Mucosa of descending colon (tissue), 3 donors: ENCODE measurements around the gene SEMA6B. TPM values are rescaled to one million over a fixed set of nuclear protein-coding genes. Genes with fewer than 3 reads are reported as not detected.

Experiments used
- ATAC-seq: fragments of 200-7000 bp; cut with Tn5 transposase; one replicate; pipeline ENCODE4 v1.9.1; 2020; ENCODE audit warnings: mild to moderate bottlenecking, moderate library complexity
- DNase-seq, 3 donors: peaks; one replicate each; pipeline ENCODE4 v3.0.0-alpha.2; 2020
- H3K36me3 ChIP-seq: fragments of 200-600 bp; one replicate; pipeline ENCODE4 v1.8.0; 2021; ENCODE audit warnings: low read depth, mild to moderate bottlenecking
- H3K4me1 ChIP-seq: fragments of 200-600 bp; one replicate; pipeline ENCODE4 v1.8.0; 2021; ENCODE audit warnings: low read depth, mild to moderate bottlenecking
- H3K4me3 ChIP-seq: fragments of 200-600 bp; one replicate; pipeline ENCODE4 v1.8.0; 2021; ENCODE audit warnings: mild to moderate bottlenecking
- H3K9me3 ChIP-seq: fragments of 200-600 bp; one replicate; pipeline ENCODE4 v1.8.0; 2021; ENCODE audit warnings: mild to moderate bottlenecking
- intact Hi-C, 2 donors: fragments of 100-400 bp; cut with DNase I in 1 of 2; cut with micrococcal nuclease in 1 of 2; formaldehyde crosslinking; loops; one replicate each; pipeline versions ENCODE4 v1.11.0 to v1.11.1; 2022; cut with DNase I, micrococcal nuclease
- total RNA-seq, 3 donors: library from RNA; stranded (reverse); fragmentation: NEBNext Ultra II Directional in 2 of 3; extraction: Animal tissue kit (Norgen Biotek cat#: 25700) in 2 of 3; gene quantifications; one replicate each; pipeline versions ENCODE4 v1.2.1 to v1.2.4, GENCODE V29; 2021 to 2023
- TF ChIP-seq, protein P1 (sequence below): fragments of 200-600 bp; IDR thresholded peaks from one replicate; pipeline ENCODE4 v1.8.0; 2022; ENCODE audit warnings: antibody characterized with exemption, mild to moderate bottlenecking
- donor health status: DM: no; HTN: no; CAD: no; lungs with moderate emphysema.
- donor health status: DM: no; HTN: no; CAD: no.
- donor health status: DM: no; HTN: yes; CAD: no.

The SEMA6B gene
- total RNA-seq, 3 donors from 2014 or later: 2.5 to 8.4 (median 5.9) TPM

DNA sequence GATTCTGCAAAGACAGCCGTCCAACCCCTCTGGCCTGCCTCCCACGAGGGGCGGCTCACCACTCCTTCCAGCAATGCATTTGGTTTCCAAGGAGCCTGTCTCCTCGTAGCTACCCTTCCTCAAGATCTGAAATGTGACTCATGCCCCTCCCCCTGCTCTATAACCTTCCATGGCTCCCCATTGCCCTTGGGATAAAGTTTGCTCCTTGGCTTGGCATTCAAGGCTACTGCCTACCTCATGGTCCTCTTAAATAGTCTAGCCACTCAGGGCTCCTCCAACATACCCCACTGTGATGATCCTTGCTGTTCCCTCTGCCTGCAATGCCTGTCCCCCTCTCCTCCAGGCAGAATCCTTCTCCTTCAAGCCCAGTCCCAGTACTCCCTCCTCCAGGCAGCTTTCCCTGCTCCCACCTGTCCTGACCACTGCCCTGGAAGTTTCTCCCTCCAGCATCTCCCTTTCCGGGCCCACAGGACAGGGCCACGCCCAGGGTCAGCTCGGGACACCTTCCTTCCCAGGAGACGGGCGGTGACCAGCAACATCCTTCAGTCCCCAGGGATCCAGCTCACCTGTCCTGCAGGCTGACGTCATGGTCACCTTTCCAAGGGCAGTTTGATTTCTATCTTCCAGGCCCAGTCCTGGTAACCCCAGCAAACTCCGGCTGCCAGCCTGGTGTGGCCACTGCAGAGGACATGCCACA is 19.2 kb upstream of the SEMA6B start:
- ATAC-seq (no peak), DNase-seq (no peak)
- no peaks in the 10 kb centered on the region for H3K36me3 ChIP-seq
- intact Hi-C loops: no loop called here
- no peaks in the 10 kb centered on the region for H3K4me1 ChIP-seq
- no peak overlapping the region for H3K4me3 ChIP-seq
- no peaks in the 10 kb centered on the region for H3K9me3 ChIP-seq
- TF ChIP-seq, protein P1, sequence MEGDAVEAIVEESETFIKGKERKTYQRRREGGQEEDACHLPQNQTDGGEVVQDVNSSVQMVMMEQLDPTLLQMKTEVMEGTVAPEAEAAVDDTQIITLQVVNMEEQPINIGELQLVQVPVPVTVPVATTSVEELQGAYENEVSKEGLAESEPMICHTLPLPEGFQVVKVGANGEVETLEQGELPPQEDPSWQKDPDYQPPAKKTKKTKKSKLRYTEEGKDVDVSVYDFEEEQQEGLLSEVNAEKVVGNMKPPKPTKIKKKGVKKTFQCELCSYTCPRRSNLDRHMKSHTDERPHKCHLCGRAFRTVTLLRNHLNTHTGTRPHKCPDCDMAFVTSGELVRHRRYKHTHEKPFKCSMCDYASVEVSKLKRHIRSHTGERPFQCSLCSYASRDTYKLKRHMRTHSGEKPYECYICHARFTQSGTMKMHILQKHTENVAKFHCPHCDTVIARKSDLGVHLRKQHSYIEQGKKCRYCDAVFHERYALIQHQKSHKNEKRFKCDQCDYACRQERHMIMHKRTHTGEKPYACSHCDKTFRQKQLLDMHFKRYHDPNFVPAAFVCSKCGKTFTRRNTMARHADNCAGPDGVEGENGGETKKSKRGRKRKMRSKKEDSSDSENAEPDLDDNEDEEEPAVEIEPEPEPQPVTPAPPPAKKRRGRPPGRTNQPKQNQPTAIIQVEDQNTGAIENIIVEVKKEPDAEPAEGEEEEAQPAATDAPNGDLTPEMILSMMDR: no peak

DNA sequence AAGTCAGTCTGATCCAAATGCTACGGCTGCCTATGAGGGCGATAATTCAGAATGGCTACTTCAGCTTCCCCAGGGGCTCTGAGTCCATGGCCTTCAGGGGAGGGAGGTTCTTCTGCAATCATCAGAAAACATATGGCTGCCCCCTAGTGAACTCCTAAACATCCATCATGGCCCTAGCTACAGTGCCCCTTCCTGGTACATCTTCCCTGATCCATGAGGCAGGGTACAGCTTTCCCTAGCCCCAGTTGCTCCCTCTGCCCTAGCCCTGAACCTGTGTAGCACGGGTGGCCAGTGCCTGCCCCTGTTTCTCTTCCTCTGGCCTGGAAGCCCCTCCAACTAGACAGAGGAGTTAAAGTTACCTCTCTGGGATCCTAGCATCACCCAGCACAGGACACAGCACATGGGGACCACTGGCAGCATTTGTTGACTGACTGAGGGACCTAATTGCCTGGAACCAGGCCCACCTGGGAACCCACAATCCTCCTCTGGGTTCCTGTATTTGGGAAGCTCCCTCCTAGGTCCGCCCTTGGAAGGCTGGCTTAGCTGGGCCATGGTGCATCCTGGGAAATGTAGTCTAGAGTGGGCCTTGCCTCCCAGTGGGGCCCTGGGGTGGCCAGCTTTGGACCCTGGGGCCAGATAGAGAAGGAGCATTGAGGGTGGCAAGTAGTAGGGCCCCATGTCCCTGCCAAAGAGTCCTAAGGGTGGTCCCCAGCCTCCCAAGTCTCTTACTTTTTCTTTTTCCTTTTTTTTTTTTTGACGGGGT is 17.7 kb upstream of the SEMA6B start:
- Histone ChIP-seq H3K9me3 (no peaks in the 10 kb centered on the region), H3K4me1 (no peaks in the 10 kb centered on the region), H3K4me3 (no peak overlapping the region), H3K36me3 (no peaks in the 10 kb centered on the region)
- intact Hi-C loops: no loop called here
- DNase-seq: no peak
- ATAC-seq: no peak
- TF ChIP-seq, protein P1: no peak

DNA sequence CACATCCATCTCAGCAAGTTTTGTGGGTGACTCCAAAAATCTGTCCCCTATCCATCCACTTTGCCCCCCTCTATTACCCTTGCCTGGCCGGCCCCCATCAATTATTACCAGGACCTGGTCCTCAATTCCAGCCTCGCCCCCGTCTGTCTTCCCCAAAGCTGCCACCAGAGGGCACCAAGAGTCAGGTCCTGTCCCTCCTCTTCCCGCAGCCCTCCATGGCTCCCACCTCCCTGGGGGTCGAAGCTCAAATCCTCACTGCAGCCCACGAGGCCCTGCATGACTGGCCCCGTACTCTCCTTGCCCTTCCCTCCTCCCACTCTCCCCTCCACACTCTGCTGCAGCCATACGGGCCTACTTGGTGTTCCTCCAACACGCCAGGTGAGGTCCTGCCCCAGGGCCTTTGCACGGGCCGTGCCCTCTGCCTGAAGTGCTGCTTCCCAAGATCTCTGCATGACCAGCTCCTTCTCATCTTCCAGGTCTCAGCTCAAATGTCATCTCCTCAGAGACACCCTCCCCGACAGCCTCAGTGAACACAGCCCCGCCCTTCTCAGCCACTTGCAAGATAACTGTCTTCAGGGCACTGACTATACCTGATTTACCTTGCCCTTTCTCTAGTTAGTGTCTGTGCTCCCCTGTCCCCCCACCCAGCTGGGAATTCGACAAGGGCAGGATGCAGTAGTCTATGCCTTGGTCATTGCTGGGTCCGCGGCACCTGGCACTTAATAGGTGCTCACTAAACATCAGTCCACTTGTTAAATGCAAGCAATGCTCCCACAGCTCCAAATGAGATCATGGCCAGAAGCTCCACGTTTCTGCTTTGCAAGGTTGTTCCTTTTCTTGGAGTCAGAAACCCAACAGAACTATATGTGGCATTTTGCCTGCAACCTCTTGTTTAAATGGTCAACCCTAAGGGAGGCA is 16.8 kb upstream of the SEMA6B start:
- DNase-seq (peak in 2 of 3 donors; percentile 73 to 76), ATAC-seq (peak; percentile 66)
- Histone ChIP-seq H3K9me3 (no peaks in the 10 kb centered on the region), H3K36me3 (no peaks in the 10 kb centered on the region), H3K4me3 (no peak overlapping the region), H3K4me1 (no peaks in the 10 kb centered on the region)
- intact Hi-C loops: no loop called here
- TF ChIP-seq, protein P1: peak; percentile 37

DNA sequence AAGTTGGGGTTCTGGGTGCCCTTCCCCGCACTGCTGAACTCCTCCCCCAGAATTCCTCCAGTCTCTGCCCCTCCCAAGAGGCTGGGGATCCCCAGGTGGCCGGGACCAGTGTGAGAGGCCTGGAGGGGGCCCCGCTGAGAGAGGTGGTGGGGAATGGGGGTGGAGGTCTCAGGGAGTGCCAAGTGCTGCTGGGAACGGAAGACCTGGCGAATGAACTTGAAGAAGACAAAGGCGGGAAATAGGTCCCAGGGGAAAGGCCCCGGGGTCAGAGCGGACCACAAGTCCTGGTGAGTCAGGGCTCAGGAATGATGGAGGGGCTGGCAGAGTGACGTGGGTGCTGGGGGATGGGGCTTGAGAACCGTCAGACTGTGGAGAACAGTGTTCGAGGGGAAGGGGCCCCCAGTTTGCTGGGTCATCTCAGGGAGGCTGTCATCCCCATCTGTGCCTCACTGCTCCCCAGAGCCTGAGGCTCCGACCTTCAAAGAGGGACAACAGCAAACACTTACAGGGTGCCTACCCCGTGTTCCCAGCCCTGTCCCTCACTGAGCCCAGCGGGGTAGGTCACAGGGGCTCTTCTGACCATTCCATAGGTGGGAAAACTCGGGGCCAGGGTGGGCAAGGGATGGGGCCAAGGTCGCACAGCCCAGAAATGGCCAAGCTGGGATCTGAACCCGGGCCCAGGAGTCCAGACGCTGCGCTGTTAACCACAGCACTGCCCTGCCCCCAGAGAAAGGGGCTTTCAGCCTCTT is 16.0 kb upstream of the SEMA6B start:
- Histone ChIP-seq H3K9me3 (no peaks in the 10 kb centered on the region), H3K4me1 (no peaks in the 10 kb centered on the region), H3K4me3 (no peak overlapping the region), H3K36me3 (no peaks in the 10 kb centered on the region)
- DNase-seq (no peak), ATAC-seq (peak; percentile 14)
- intact Hi-C loops: no loop called here
- TF ChIP-seq, protein P1: no peak

DNA sequence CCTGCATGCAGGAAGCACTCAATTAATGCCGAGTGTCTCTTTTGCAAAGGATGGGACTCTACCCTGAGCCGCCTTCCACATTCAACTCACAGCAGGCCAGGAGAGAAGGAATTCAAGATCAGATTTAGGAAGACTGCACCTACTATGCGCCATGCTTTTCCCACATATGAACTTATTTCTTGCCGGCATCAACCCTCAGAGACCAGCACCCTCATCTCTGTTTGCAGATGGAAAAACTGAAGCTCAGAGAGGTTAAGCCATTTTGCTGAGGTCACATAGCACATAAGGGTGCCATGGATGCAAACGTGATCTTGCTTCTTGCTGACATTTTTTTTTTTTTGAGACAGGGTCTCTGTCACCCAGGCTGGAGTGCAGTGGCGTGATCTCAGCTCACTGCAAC is 14.2 kb upstream of the SEMA6B start:
- TF ChIP-seq, protein P1: no peak
- Histone ChIP-seq H3K36me3 (no peaks in the 10 kb centered on the region), H3K4me3 (no peak overlapping the region), H3K4me1 (no peaks in the 10 kb centered on the region), H3K9me3 (no peaks in the 10 kb centered on the region)
- no peak for ATAC-seq
- intact Hi-C loops: no loop called here
- no peak for DNase-seq
